Measurements from ENCODE around the gene BMPR1A. TPM values are rescaled to one million over a fixed set of nuclear protein-coding genes. Genes with fewer than 3 reads are reported as not detected.

The BMPR1A gene
- total RNA-seq, 1 experiment from 2014 or later, result 42.6 TPM

DNA sequence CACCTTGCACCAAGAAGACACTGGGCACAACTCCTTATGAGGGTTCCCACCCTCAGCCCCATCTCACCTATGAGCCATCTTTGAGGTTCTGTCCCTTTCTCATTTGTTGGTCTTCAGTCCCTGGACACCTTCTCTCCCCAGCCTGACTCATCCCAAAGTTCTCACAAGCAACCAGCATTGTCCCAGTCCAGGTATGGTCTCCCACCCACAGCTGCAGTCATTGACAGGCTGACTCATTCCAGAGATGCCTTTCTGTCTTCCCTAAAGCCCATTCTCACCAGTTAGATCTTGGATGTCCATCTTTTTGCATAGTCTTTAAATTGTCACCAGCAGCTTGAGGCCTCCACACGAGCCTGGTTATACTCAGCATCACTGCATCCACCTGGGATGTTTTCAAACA lies 26.7 kb upstream of the BMPR1A start:
- Histone ChIP-seq H3K27me3 (ENCODE audit: insufficient read depth, low read length) (no peaks in the 10 kb centered on the region), H3K36me3 (ENCODE audit: control insufficient read depth in 1 of 2, insufficient read depth in 2 of 2, low read length in 2 of 2) (no peaks in the 10 kb centered on the region), H3K79me2 (ENCODE audit: insufficient read depth, low read length) (no peaks in the 10 kb centered on the region), H4K20me1 (ENCODE audit: insufficient read depth) (no peaks in the 10 kb centered on the region), H2AFZ (ENCODE audit: low read depth, low read length, poor library complexity, severe bottlenecking) (no peak overlapping the region), H3K9ac (ENCODE audit: low read length) (no peak overlapping the region), H3K4me3 (replicated peaks in 1 of 2; ENCODE audit: low read depth in 1 of 2, low read length in 2 of 2) (no peak overlapping the region), H3K9me3 (ENCODE audit: control insufficient read depth in 1 of 2, insufficient read depth in 1 of 2, low read depth in 1 of 2, low read length in 2 of 2) (no peaks in the 10 kb centered on the region), H3K27ac (ENCODE audit: low read depth, low read length) (no peak overlapping the region), H3K4me2 (ENCODE audit: low read length) (no peak overlapping the region), H3K9me2 (ENCODE audit: insufficient read depth) (no peaks in the 10 kb centered on the region), H3K4me1 (ENCODE audit: control insufficient read depth in 1 of 2, insufficient read depth in 2 of 2, low read length in 2 of 2) (no peaks in the 10 kb centered on the region)
- no peak; the same call in 1 of the 2 replicates for ATAC-seq
- ChIA-PET CTCF (no interaction called here), RAD21 (ENCODE audit: low non-redundant PET in 1 of 2, low total read pairs in 2 of 2, uncharacterized antibody in 2 of 2, unreplicated experiment in 2 of 2) (no interaction called here), POLR2A (no interaction called here)
- intact Hi-C loops (cut with micrococcal nuclease), result no loop called here
- BruUV-seq (replicated peaks), result no TSS peak
- DNase-seq (ENCODE audit: low read depth, low spot score), result no peak
- no peak for TF ChIP-seq RAD21 (IDR thresholded peaks at IDR 0.05; ENCODE audit: low read depth)
- TF ChIP-seq YY1 (IDR thresholded peaks at IDR 0.05; ENCODE audit: extremely low read depth, insufficient replicate concordance, low read depth, low read length), result no peak
- no peak for TF ChIP-seq POLR2AphosphoS5 (IDR thresholded peaks at IDR 0.05; ENCODE audit: low read depth, low read length)
- TF ChIP-seq EZH2phosphoT487 (IDR thresholded peaks at IDR 0.05; ENCODE audit: borderline replicate concordance), result no peak
- TF ChIP-seq, protein P1, sequence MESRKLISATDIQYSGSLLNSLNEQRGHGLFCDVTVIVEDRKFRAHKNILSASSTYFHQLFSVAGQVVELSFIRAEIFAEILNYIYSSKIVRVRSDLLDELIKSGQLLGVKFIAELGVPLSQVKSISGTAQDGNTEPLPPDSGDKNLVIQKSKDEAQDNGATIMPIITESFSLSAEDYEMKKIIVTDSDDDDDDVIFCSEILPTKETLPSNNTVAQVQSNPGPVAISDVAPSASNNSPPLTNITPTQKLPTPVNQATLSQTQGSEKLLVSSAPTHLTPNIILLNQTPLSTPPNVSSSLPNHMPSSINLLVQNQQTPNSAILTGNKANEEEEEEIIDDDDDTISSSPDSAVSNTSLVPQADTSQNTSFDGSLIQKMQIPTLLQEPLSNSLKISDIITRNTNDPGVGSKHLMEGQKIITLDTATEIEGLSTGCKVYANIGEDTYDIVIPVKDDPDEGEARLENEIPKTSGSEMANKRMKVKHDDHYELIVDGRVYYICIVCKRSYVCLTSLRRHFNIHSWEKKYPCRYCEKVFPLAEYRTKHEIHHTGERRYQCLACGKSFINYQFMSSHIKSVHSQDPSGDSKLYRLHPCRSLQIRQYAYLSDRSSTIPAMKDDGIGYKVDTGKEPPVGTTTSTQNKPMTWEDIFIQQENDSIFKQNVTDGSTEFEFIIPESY (IDR thresholded peaks at IDR 0.05; ENCODE audit: extremely low read depth, insufficient replicate concordance, low read length), result no peak
- TF ChIP-seq, protein P2, sequence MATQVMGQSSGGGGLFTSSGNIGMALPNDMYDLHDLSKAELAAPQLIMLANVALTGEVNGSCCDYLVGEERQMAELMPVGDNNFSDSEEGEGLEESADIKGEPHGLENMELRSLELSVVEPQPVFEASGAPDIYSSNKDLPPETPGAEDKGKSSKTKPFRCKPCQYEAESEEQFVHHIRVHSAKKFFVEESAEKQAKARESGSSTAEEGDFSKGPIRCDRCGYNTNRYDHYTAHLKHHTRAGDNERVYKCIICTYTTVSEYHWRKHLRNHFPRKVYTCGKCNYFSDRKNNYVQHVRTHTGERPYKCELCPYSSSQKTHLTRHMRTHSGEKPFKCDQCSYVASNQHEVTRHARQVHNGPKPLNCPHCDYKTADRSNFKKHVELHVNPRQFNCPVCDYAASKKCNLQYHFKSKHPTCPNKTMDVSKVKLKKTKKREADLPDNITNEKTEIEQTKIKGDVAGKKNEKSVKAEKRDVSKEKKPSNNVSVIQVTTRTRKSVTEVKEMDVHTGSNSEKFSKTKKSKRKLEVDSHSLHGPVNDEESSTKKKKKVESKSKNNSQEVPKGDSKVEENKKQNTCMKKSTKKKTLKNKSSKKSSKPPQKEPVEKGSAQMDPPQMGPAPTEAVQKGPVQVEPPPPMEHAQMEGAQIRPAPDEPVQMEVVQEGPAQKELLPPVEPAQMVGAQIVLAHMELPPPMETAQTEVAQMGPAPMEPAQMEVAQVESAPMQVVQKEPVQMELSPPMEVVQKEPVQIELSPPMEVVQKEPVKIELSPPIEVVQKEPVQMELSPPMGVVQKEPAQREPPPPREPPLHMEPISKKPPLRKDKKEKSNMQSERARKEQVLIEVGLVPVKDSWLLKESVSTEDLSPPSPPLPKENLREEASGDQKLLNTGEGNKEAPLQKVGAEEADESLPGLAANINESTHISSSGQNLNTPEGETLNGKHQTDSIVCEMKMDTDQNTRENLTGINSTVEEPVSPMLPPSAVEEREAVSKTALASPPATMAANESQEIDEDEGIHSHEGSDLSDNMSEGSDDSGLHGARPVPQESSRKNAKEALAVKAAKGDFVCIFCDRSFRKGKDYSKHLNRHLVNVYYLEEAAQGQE (IDR thresholded peaks at IDR 0.05; ENCODE audit: low read depth), result no peak
- TF ChIP-seq JUND (IDR thresholded peaks at IDR 0.05), result no peak
- TF ChIP-seq, protein P3, sequence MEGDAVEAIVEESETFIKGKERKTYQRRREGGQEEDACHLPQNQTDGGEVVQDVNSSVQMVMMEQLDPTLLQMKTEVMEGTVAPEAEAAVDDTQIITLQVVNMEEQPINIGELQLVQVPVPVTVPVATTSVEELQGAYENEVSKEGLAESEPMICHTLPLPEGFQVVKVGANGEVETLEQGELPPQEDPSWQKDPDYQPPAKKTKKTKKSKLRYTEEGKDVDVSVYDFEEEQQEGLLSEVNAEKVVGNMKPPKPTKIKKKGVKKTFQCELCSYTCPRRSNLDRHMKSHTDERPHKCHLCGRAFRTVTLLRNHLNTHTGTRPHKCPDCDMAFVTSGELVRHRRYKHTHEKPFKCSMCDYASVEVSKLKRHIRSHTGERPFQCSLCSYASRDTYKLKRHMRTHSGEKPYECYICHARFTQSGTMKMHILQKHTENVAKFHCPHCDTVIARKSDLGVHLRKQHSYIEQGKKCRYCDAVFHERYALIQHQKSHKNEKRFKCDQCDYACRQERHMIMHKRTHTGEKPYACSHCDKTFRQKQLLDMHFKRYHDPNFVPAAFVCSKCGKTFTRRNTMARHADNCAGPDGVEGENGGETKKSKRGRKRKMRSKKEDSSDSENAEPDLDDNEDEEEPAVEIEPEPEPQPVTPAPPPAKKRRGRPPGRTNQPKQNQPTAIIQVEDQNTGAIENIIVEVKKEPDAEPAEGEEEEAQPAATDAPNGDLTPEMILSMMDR (IDR thresholded peaks at IDR 0.05 in 2 of 3, conservative IDR thresholded peaks at IDR 0.05 in 1 of 3; ENCODE audit: borderline replicate concordance in 1 of 3, insufficient read depth in 1 of 3, low read depth in 2 of 3, low read length in 2 of 3), result no peak
- no peak for TF ChIP-seq FOSL1 (IDR thresholded peaks at IDR 0.05; ENCODE audit: low read depth)
